ENCODE data around the gene COQ7. TPM values are rescaled to one million over a fixed set of nuclear protein-coding genes. Genes with fewer than 3 reads are reported as not detected.
A peak's percentile ranks its signal among the peaks of the same experiment; 100 is the strongest.

The COQ7 gene
- total RNA-seq, 2 experiments from 2014 or later = 13.2 to 14.6 TPM

- Mint-ChIP-seq H3K9me3 (no peaks in the 10 kb centered on the region), H3K27me3 (peaks cover 12% of the 10 kb centered on the region), H3K4me1 (peaks cover 10% of the 10 kb centered on the region), H3K4me3 (no peak overlapping the region), H3K27ac (no peak overlapping the region), H3K36me3 (ENCODE audit: low read depth) (no peaks in the 10 kb centered on the region)
- no peak for DNase-seq
- POLR2A ChIA-PET = interaction anchor here (1.2 kb wide), 1 partner anchor 9 kb away, joined by 3 read pairs; no protein-coding TSS in a partner anchor
- CTCF ChIA-PET = interaction anchor here (0.7 to 1.2 kb wide), 2 partner anchors 10 to 22 kb away, joined by 3 read pairs; no protein-coding TSS in a partner anchor
Observed at GRCh38 chr16:19108409-19109287, 41.2 kb downstream of the COQ7 start.

GRCh38 chr16:19109288-19109664 lies 41.9 kb downstream of the COQ7 start:
- H3K36me3 Mint-ChIP-seq (ENCODE audit: low read depth) = no peaks in the 10 kb centered on the region

GRCh38 chr16:19110537-19111360 lies 43.3 kb downstream of the COQ7 start:
- H3K4me3 Mint-ChIP-seq = no peak overlapping the region
- ChIA-PET CTCF (no interaction called here), POLR2A (interaction anchor here (2.5 kb wide), 1 partner anchor 44 kb away, joined by 6 read pairs; the partner anchor contains the start of gene COQ7)
- peaks cover 17% of the 10 kb centered on the region for H3K4me1 Mint-ChIP-seq
- peaks cover 5% of the 10 kb centered on the region for H3K36me3 Mint-ChIP-seq (ENCODE audit: low read depth)
- no peak overlapping the region for H3K27ac Mint-ChIP-seq
- no peak for DNase-seq
- peaks cover 12% of the 10 kb centered on the region for H3K27me3 Mint-ChIP-seq
- H3K9me3 Mint-ChIP-seq = no peaks in the 10 kb centered on the region

More at GRCh38 chr16:19109288-19109664, 41.9 kb downstream of the COQ7 start:
- CTCF ChIA-PET = interaction anchor here (1.2 kb wide), 1 partner anchor 10 kb away, joined by 3 read pairs; no protein-coding TSS in a partner anchor
- peaks cover 10% of the 10 kb centered on the region for H3K4me1 Mint-ChIP-seq
- DNase-seq = no peak
- H3K4me3 Mint-ChIP-seq = no peak overlapping the region
- POLR2A ChIA-PET = no interaction called here
- H3K27ac Mint-ChIP-seq = no peak overlapping the region
- no peaks in the 10 kb centered on the region for H3K9me3 Mint-ChIP-seq
- peaks cover 12% of the 10 kb centered on the region for H3K27me3 Mint-ChIP-seq

- Mint-ChIP-seq H3K4me1 (peaks cover 28% of the 10 kb centered on the region), H3K36me3 (ENCODE audit: low read depth) (peaks cover 5% of the 10 kb centered on the region), H3K4me3 (peak overlapping the region; percentile 2), H3K9me3 (no peaks in the 10 kb centered on the region), H3K27me3 (peaks cover 12% of the 10 kb centered on the region), H3K27ac (no peak overlapping the region)
- no peak for DNase-seq
- POLR2A ChIA-PET = interaction anchor here (0.6 to 2.5 kb wide), 3 partner anchors 14 to 45 kb away, joined by 3 to 6 read pairs (median 3); partner anchors contain the start of gene COQ7
- CTCF ChIA-PET = interaction anchor here (0.9 to 1.2 kb wide), 3 partner anchors 24 to 322 kb away, joined by 3 to 7 read pairs (median 4); partner anchors contain the start of gene RPS15A
Observed at GRCh38 chr16:19112099-19112407, 44.6 kb downstream of the COQ7 start.

- Mint-ChIP-seq H3K27me3 (peaks cover 12% of the 10 kb centered on the region), H3K36me3 (ENCODE audit: low read depth) (peaks cover 5% of the 10 kb centered on the region), H3K4me1 (peaks cover 40% of the 10 kb centered on the region), H3K4me3 (peak within 1 kb of the TSS; percentile 77), H3K27ac (peak within 1 kb of the TSS; percentile 72), H3K9me3 (no peaks in the 10 kb centered on the region)
- ChIA-PET CTCF (interaction anchor here (2.8 kb wide), 1 partner anchor 28 kb away, joined by 9 read pairs; no protein-coding TSS in a partner anchor), POLR2A (interaction anchor here (1.0 to 2.5 kb wide), 5 partner anchors 13 to 410 kb away, joined by 3 to 10 read pairs (median 6); partner anchors contain the start of genes CCP110 and COQ7)
- DNase-seq = peak; percentile 38
Observed at GRCh38 chr16:19113577-19114358, 46.4 kb downstream of the COQ7 start, which contains the start of gene ITPRIPL2. Gene ITPRIPL2, plus strand, starts transcription at chr16:19113964. Its CDS starts 498 bp downstream, at chr16:19114462.

GRCh38 chr16:19114359-19115147 lies 47.1 kb downstream of the COQ7 start:
- Mint-ChIP-seq H3K36me3 (ENCODE audit: low read depth) (peaks cover 8% of the 10 kb centered on the region), H3K9me3 (no peaks in the 10 kb centered on the region), H3K4me3 (peak overlapping the region; percentile 77), H3K27me3 (peaks cover 12% of the 10 kb centered on the region), H3K4me1 (peaks cover 45% of the 10 kb centered on the region), H3K27ac (peak overlapping the region; percentile 58)
- CTCF ChIA-PET = interaction anchor here (2.8 kb wide), 1 partner anchor 28 kb away, joined by 9 read pairs; no protein-coding TSS in a partner anchor
- POLR2A ChIA-PET = interaction anchor here (1.0 to 1.7 kb wide), 4 partner anchors 12 to 409 kb away, joined by 3 to 10 read pairs (median 6); partner anchors contain the start of genes CCP110 and COQ7
- peak; percentile 33 for DNase-seq

- H3K27me3 Mint-ChIP-seq = peaks cover 12% of the 10 kb centered on the region
- H3K4me3 Mint-ChIP-seq = peak overlapping the region; percentile 44
- no peaks in the 10 kb centered on the region for H3K9me3 Mint-ChIP-seq
- peaks cover 8% of the 10 kb centered on the region for H3K36me3 Mint-ChIP-seq (ENCODE audit: low read depth)
- peaks cover 53% of the 10 kb centered on the region for H3K4me1 Mint-ChIP-seq
- POLR2A ChIA-PET = interaction anchor here (1.5 kb wide), 1 partner anchor 48 kb away, joined by 5 read pairs; the partner anchor contains the start of gene COQ7
- no peak overlapping the region for H3K27ac Mint-ChIP-seq
- no peak for DNase-seq
- CTCF ChIA-PET = interaction anchor here (2.0 to 2.8 kb wide), 2 partner anchors 20 to 29 kb away, joined by 8 to 9 read pairs; no protein-coding TSS in a partner anchor
Observed at GRCh38 chr16:19115148-19116021, 48.0 kb downstream of the COQ7 start.

- Mint-ChIP-seq H3K4me3 (no peak overlapping the region), H3K36me3 (ENCODE audit: low read depth) (peaks cover 11% of the 10 kb centered on the region), H3K9me3 (no peaks in the 10 kb centered on the region), H3K27me3 (peaks cover 11% of the 10 kb centered on the region), H3K4me1 (peaks cover 57% of the 10 kb centered on the region), H3K27ac (peak overlapping the region; percentile 79)
- ChIA-PET POLR2A (interaction anchor here (0.7 to 2.7 kb wide), 6 partner anchors 8 to 401 kb away, joined by 3 to 8 read pairs (median 3); no protein-coding TSS in a partner anchor), CTCF (interaction anchor here (1.0 to 2.0 kb wide), 3 partner anchors 9 to 30 kb away, joined by 3 to 8 read pairs (median 5); no protein-coding TSS in a partner anchor)
- no peak for DNase-seq
Observed at GRCh38 chr16:19116711-19117449, 49.5 kb downstream of the COQ7 start.

GRCh38 chr16:19118938-19119431 lies 51.6 kb downstream of the COQ7 start:
- H3K36me3 Mint-ChIP-seq (ENCODE audit: low read depth) = peaks cover 11% of the 10 kb centered on the region
- peak overlapping the region; percentile 77 for H3K4me3 Mint-ChIP-seq
- CTCF ChIA-PET = interaction anchor here (0.6 to 1.5 kb wide), 9 partner anchors 10 to 347 kb away, joined by 3 to 7 read pairs (median 3); partner anchors contain the start of gene ARL6IP1
- H3K9me3 Mint-ChIP-seq = no peaks in the 10 kb centered on the region
- peaks cover 50% of the 10 kb centered on the region for H3K4me1 Mint-ChIP-seq
- H3K27me3 Mint-ChIP-seq = no peaks in the 10 kb centered on the region
- POLR2A ChIA-PET = interaction anchor here (0.8 to 2.7 kb wide), 6 partner anchors 9 to 436 kb away, joined by 3 to 8 read pairs (median 5); partner anchors contain the start of genes ARL6IP1 and VPS35L
- peak overlapping the region; percentile 93 for H3K27ac Mint-ChIP-seq
- peak; percentile 35 for DNase-seq

- Mint-ChIP-seq H3K4me1 (peaks cover 48% of the 10 kb centered on the region), H3K27me3 (no peaks in the 10 kb centered on the region), H3K27ac (peak overlapping the region; percentile 93), H3K9me3 (no peaks in the 10 kb centered on the region), H3K36me3 (ENCODE audit: low read depth) (peaks cover 13% of the 10 kb centered on the region), H3K4me3 (peak overlapping the region; percentile 77)
- POLR2A ChIA-PET = interaction anchor here (0.5 to 1.4 kb wide), 6 partner anchors 8 to 596 kb away, joined by 3 to 6 read pairs (median 3); partner anchors contain the start of gene VPS35L
- CTCF ChIA-PET = interaction anchor here (1.0 to 1.5 kb wide), 7 partner anchors 11 to 318 kb away, joined by 3 to 7 read pairs (median 4); partner anchors contain the start of gene ARL6IP1
- DNase-seq = no peak
Observed at GRCh38 chr16:19119564-19119963, 52.1 kb downstream of the COQ7 start.
